ENCODE results near the gene CCSER1. TPM values are rescaled to one million over a fixed set of nuclear protein-coding genes. Genes with fewer than 3 reads are reported as not detected.

The CCSER1 gene
- total and polyA plus RNA-seq, 2 of the 8 experiments (the other 6 are each of a cell fraction or from before 2014, with no cell fraction given): 0.26 to 0.84 TPM

GRCh38 chr4:91065117-91065516 lies 937.9 kb downstream of the CCSER1 start (continued):
- TF ChIP-seq GABPA (IDR thresholded peaks at IDR 0.05; ENCODE audit: borderline replicate concordance, insufficient read depth, low read length) (no peak), SRF (IDR thresholded peaks at IDR 0.05; ENCODE audit: low read depth, low read length) (no peak)
